AG10803 (cell line): ENCODE results near the gene UNC79.
"Not testable (repeated sequence)": the region's sequence is repeated elsewhere in the genome, so short reads cannot be mapped to it uniquely, and the experiment has no call there.

Source experiments
- DNase-seq: peaks from one replicate; pipeline ENCODE4 v3.0.0; 2010; ENCODE audit warnings: low read depth
- H3K4me3 ChIP-seq: 2 replicates; pipeline ENCODE4 v1.5.1; 2011; ENCODE audit warnings: mild to moderate bottlenecking, low read length, control low read depth
- CTCF ChIP-seq: conservative IDR thresholded peaks from 2 replicates; pipeline ENCODE4 v1.5.1; 2011; ENCODE audit warnings: mild to moderate bottlenecking, low read length, control low read depth, inconsistent platforms

UNC79 gene

GRCh38 chr14:93462479-93462878 is 31.7 kb downstream of the UNC79 start:
- DNase-seq: no peak
- no peak for TF ChIP-seq CTCF
- H3K4me3 ChIP-seq: no peak overlapping the region

GRCh38 chr14:93464271-93464670 is 33.5 kb downstream of the UNC79 start:
- DNase-seq: no peak
- no peak for TF ChIP-seq CTCF
- no peak overlapping the region for H3K4me3 ChIP-seq

- no peak overlapping the region for H3K4me3 ChIP-seq
- no peak for DNase-seq
- TF ChIP-seq CTCF: no peak
These were observed 44.7 kb downstream of the UNC79 start for GRCh38 chr14:93475471-93475870.

GRCh38 chr14:93476305-93476704 is 45.6 kb downstream of the UNC79 start:
- H3K4me3 ChIP-seq: no peak overlapping the region
- no peak for TF ChIP-seq CTCF
- no peak for DNase-seq

- not testable (repeated sequence) for H3K4me3 ChIP-seq, DNase-seq
These were observed 48.3 kb downstream of the UNC79 start for GRCh38 chr14:93479074-93479473.

- no peak overlapping the region for H3K4me3 ChIP-seq
- no peak for DNase-seq
- no peak for TF ChIP-seq CTCF
These were observed 50.1 kb downstream of the UNC79 start for GRCh38 chr14:93480867-93481266.

GRCh38 chr14:93481758-93482157 is 51.0 kb downstream of the UNC79 start:
- no peak for TF ChIP-seq CTCF
- no peak for DNase-seq
- no peak overlapping the region for H3K4me3 ChIP-seq

- no peak for DNase-seq
- TF ChIP-seq CTCF: no peak
- H3K4me3 ChIP-seq: no peak overlapping the region
These were observed 59.3 kb downstream of the UNC79 start for GRCh38 chr14:93490001-93490400.
